GM13976 (cell line): ENCODE data around the gene CADM3.

Source experiments
- DNase-seq: peaks from one replicate; pipeline ENCODE4 v3.0.0; 2012; ENCODE audit warnings: low spot score
- CTCF ChIP-seq: IDR thresholded peaks from 2 replicates; pipeline ENCODE4 v1.5.1; 2012; ENCODE audit warnings: borderline replicate concordance, mild to moderate bottlenecking; ENCODE audit not compliant: insufficient read depth; ENCODE audit errors: extremely low read depth, missing control alignments, control extremely low read depth
- in situ Hi-C: fragments of 300-500 bp; cut with MboI; formaldehyde crosslinking; loops from one replicate; pipeline ENCODE4 v1.12.0; 2022; ENCODE audit warnings: low sequenced_read_pairs, mixed read lengths, inconsistent platforms; ENCODE audit not compliant: unreplicated experiment

CADM3 gene

GRCh38 chr1:159201642-159202041, 30.2 kb downstream of the CADM3 start:
- DNase-seq, result no peak
- in situ Hi-C loops, result no loop called here
- TF ChIP-seq CTCF, result no peak

- in situ Hi-C loops, result no loop called here
- DNase-seq, result no peak
- no peak for TF ChIP-seq CTCF
These were observed 32.2 kb downstream of the CADM3 start for GRCh38 chr1:159203610-159204009.

GRCh38 chr1:159204161-159205141, 33.0 kb downstream of the CADM3 start, which contains the start of gene ACKR1:
TSS of gene ACKR1 (plus strand) at chr1:159204875. CDS start at chr1:159204960, 85 bp downstream.
- DNase-seq, result no peak
- no peak for TF ChIP-seq CTCF
- in situ Hi-C loops, result no loop called here

- no peak for DNase-seq
- no peak for TF ChIP-seq CTCF
- in situ Hi-C loops, result no loop called here
These were observed 33.8 kb downstream of the CADM3 start for GRCh38 chr1:159205225-159205624.

- no peak for TF ChIP-seq CTCF
- in situ Hi-C loops, result no loop called here
- no peak for DNase-seq
These were observed 34.7 kb downstream of the CADM3 start for GRCh38 chr1:159206110-159206509.

GRCh38 chr1:159207080-159207479, 35.7 kb downstream of the CADM3 start:
- DNase-seq, result no peak
- TF ChIP-seq CTCF, result no peak
- in situ Hi-C loops, result no loop called here
